Measurements from ENCODE around the gene MORN4.

DNA sequence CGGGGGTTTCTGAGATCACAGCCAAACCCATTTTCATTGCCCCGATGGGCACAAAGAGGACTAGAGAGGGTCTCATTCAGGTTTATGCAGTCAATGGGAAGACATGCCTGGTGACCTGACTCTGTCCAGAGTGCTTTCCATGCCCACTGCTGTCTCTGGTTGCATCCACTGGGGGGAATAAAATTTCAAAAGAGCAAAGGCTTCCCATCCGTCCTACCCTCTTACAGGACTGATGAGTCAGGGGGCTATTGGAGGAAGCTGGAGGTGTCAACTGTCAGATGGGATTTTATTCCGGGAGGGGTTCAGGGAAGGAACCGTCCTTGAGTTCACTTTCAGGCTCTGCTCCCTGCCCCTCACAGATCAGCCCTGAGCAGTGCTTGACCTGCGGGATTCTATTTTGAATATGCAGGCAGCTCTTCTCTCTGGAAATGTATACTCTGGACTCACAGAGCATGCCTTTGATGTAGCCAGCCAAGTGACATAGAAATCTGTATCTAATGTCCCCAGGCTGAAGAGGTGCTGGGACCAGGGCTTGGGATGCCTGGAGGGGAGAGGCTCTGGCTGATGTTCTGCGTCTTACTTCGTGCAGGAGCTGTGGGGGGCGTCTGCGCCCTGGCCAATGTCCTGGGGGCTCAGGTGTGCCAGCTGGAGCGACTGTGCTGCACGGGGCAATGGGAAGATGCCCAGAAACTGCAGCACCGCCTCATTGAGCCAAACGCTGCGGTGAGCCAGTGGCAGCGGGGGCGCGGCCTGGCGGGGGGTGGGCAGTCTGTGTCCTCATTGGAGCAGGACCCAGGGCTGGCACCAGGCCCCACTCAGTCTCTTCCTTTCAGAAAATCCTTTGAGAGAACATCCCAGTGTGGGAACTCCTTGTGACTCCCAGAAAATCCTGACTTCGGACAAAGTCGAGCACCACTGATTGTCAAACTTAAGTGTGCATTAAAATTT, 31.8 kb downstream of the MORN4 start:
- TF ChIP-seq, protein P1, sequence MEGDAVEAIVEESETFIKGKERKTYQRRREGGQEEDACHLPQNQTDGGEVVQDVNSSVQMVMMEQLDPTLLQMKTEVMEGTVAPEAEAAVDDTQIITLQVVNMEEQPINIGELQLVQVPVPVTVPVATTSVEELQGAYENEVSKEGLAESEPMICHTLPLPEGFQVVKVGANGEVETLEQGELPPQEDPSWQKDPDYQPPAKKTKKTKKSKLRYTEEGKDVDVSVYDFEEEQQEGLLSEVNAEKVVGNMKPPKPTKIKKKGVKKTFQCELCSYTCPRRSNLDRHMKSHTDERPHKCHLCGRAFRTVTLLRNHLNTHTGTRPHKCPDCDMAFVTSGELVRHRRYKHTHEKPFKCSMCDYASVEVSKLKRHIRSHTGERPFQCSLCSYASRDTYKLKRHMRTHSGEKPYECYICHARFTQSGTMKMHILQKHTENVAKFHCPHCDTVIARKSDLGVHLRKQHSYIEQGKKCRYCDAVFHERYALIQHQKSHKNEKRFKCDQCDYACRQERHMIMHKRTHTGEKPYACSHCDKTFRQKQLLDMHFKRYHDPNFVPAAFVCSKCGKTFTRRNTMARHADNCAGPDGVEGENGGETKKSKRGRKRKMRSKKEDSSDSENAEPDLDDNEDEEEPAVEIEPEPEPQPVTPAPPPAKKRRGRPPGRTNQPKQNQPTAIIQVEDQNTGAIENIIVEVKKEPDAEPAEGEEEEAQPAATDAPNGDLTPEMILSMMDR (IDR thresholded peaks at IDR 0.05): no peak
- TF ChIP-seq POLR2A (IDR thresholded peaks at IDR 0.05): no peak

Data from Peyer's patch (tissue), 4 donors.